Hepatocyte (in vitro differentiated cells): ENCODE results near the gene YWHAG.
"Not testable (repeated sequence)": the region's sequence is repeated elsewhere in the genome, so short reads cannot be mapped to it uniquely, and the experiment has no call there.

Source experiments
- EZH2phosphoT487 ChIP-seq: fragments of 200-600 bp; sonication (generic); IDR thresholded peaks from one replicate; pipeline ENCODE4 v1.6.1; 2018; ENCODE audit warnings: antibody characterized with exemption, mild to moderate bottlenecking, low read depth, moderate library complexity; ENCODE audit not compliant: unreplicated experiment, severe bottlenecking
- TF ChIP-seq, protein P1 (sequence below): fragments of 200-600 bp; sonication (generic); IDR thresholded peaks from 2 replicates; pipeline ENCODE4 v1.5.1; 2016; ENCODE audit warnings: antibody characterized with exemption, mild to moderate bottlenecking; ENCODE audit not compliant: poor library complexity

- TF ChIP-seq, protein P1, sequence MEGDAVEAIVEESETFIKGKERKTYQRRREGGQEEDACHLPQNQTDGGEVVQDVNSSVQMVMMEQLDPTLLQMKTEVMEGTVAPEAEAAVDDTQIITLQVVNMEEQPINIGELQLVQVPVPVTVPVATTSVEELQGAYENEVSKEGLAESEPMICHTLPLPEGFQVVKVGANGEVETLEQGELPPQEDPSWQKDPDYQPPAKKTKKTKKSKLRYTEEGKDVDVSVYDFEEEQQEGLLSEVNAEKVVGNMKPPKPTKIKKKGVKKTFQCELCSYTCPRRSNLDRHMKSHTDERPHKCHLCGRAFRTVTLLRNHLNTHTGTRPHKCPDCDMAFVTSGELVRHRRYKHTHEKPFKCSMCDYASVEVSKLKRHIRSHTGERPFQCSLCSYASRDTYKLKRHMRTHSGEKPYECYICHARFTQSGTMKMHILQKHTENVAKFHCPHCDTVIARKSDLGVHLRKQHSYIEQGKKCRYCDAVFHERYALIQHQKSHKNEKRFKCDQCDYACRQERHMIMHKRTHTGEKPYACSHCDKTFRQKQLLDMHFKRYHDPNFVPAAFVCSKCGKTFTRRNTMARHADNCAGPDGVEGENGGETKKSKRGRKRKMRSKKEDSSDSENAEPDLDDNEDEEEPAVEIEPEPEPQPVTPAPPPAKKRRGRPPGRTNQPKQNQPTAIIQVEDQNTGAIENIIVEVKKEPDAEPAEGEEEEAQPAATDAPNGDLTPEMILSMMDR: not testable (repeated sequence)
- TF ChIP-seq EZH2phosphoT487: not testable (repeated sequence)
These were observed 5.0 kb upstream of the YWHAG start for GRCh38 chr7:76363754-76364153.
